Tibial nerve (tissue), 3 donors: ENCODE measurements around the gene UBL5.

Source experiments
- POLR2A ChIP-seq, 2 donors: fragments of 450-650 bp; IDR thresholded peaks; one replicate each; pipeline ENCODE4 v1.6.1; 2017; ENCODE audit warnings: antibody characterized with exemption in 2 of 2, mild to moderate bottlenecking in 2 of 2, moderate library complexity in 2 of 2
- TF ChIP-seq, protein P1 (sequence below), 5 experiments: fragments of 200-600 bp in 3 of 5; fragments of 450-650 bp in 2 of 5; sonication (generic) in 3 of 5; IDR thresholded peaks; one replicate each; pipeline ENCODE4 v1.5.1; 2016 to 2019; ENCODE audit warnings: antibody characterized with exemption in 5 of 5, mild to moderate bottlenecking in 3 of 5, moderate library complexity in 2 of 5

DNA sequence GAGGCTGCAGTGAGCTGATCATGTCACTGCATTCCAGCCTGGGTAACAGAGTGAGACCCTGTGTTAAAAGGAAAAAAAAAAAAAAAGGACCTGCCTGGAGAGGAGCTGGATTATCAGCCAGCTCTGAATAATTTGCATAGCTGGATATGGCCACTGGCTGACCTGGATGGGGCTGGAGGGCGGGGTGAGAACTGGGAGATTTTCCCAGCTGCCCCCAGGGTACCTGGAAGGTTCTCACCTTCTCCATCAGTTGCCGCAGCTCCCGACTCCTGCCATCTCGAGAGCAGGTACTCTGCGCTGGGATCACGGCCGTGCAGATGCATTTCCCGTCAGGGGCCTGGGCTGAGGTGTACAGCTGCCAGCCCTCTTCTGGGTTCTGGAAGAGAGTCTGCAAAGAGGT, 32.7 kb downstream of the UBL5 start:
- TF ChIP-seq, protein P1, sequence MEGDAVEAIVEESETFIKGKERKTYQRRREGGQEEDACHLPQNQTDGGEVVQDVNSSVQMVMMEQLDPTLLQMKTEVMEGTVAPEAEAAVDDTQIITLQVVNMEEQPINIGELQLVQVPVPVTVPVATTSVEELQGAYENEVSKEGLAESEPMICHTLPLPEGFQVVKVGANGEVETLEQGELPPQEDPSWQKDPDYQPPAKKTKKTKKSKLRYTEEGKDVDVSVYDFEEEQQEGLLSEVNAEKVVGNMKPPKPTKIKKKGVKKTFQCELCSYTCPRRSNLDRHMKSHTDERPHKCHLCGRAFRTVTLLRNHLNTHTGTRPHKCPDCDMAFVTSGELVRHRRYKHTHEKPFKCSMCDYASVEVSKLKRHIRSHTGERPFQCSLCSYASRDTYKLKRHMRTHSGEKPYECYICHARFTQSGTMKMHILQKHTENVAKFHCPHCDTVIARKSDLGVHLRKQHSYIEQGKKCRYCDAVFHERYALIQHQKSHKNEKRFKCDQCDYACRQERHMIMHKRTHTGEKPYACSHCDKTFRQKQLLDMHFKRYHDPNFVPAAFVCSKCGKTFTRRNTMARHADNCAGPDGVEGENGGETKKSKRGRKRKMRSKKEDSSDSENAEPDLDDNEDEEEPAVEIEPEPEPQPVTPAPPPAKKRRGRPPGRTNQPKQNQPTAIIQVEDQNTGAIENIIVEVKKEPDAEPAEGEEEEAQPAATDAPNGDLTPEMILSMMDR (IDR thresholded peaks at IDR 0.05) = no peak
- TF ChIP-seq POLR2A (IDR thresholded peaks at IDR 0.05) = no peak
